Right lobe of liver (tissue), 6 donors: ENCODE data around the gene PHIP. TPM values are rescaled to one million over a fixed set of nuclear protein-coding genes. Genes with fewer than 3 reads are reported as not detected.

ENCODE experiments used
- ATAC-seq, 4 donors: fragments of 200-7000 bp; cut with Tn5 transposase; one replicate each; pipeline ENCODE4 v1.9.1; 2020; ENCODE audit warnings: mild to moderate bottlenecking in 4 of 4, moderate library complexity in 4 of 4
- DNase-seq, 3 donors: peaks; one replicate each; pipeline ENCODE4 v3.0.0-alpha.2; 2020
- H3K27ac ChIP-seq, 3 donors: fragments of 200-600 bp; one replicate each; pipeline ENCODE4 v1.8.0; 2022
- H3K27me3 ChIP-seq, 2 donors: fragments of 200-600 bp; one replicate each; pipeline ENCODE4 v1.8.0; 2022
- H3K36me3 ChIP-seq, 4 donors: fragments of 200-600 bp; sonication (generic) in 1 of 4; one replicate each; pipeline versions ENCODE4 v1.5.1 to v1.8.0; 2017 to 2022; ENCODE audit warnings: control low read depth in 1 of 4
- H3K4me1 ChIP-seq, 4 donors: fragments of 200-600 bp; sonication (generic) in 1 of 4; one replicate each; pipeline versions ENCODE4 v1.5.1 to v1.8.0; 2017 to 2022; ENCODE audit warnings: control low read depth in 1 of 4
- H3K4me3 ChIP-seq, 3 donors: fragments of 200-600 bp; one replicate each; pipeline ENCODE4 v1.8.0; 2022
- H3K9me3 ChIP-seq, 4 donors: fragments of 200-600 bp; sonication (generic) in 1 of 4; one replicate each; pipeline versions ENCODE4 v1.5.1 to v1.8.0; 2017 to 2022; ENCODE audit warnings: control low read depth in 1 of 4
- POLR2A ChIP-seq: fragments of 450-650 bp; IDR thresholded peaks from one replicate; pipeline ENCODE4 v1.6.1; 2017; ENCODE audit warnings: antibody characterized with exemption, mild to moderate bottlenecking
- WGBS: methylation state at CpG from one replicate; pipeline ENCODE4 v1.1.6; 2018; ENCODE audit warnings: low coverage, low lambda C conversion rate; ENCODE audit not compliant: insufficient coverage; ENCODE audit errors: missing lambda C conversion rate; 5-methylcytosine and 5-hydroxymethylcytosine counted together
- intact Hi-C, 2 donors: fragments of 100-400 bp; cut with DNase I; formaldehyde crosslinking; loops; one replicate each; pipeline versions ENCODE4 v1.11.2 to v1.14.1; 2022
- total RNA-seq, 6 experiments: library from RNA; depleted of rRNA in 2 of 6; stranded (reverse); fragments of >200 nt in 2 of 6; fragmentation: NEBNext Ultra II Directional in 3 of 6; extraction: Animal tissue kit (Norgen Biotek cat#: 25700) in 3 of 6; gene quantifications; one replicate each; pipeline versions ENCODE4 v1.1.0 to v1.2.4, GENCODE V29; 2016 to 2023
- TF ChIP-seq, protein P1 (sequence below), 4 donors: fragments of 200-600 bp in 3 of 4; fragments of 450-650 bp in 1 of 4; IDR thresholded peaks; one replicate each; pipeline versions ENCODE4 v1.5.1 to v1.8.0; 2016 to 2022; ENCODE audit warnings: antibody characterized with exemption in 4 of 4, mild to moderate bottlenecking in 2 of 4
- donor health status: DM: no; HTN: yes; CAD: no.
- donor health status: DM: no; HTN: no; CAD: no.
- donor health status: DM: no; HTN: no; CAD: no.
- donor health status: DM: no; HTN: yes; CAD: no.
- donor health status: DM: no; HTN: yes; CAD: no.

The PHIP gene
- total RNA-seq, 6 experiments from 2014 or later, result 5.0 to 7.8 (median 6.4) TPM

DNA sequence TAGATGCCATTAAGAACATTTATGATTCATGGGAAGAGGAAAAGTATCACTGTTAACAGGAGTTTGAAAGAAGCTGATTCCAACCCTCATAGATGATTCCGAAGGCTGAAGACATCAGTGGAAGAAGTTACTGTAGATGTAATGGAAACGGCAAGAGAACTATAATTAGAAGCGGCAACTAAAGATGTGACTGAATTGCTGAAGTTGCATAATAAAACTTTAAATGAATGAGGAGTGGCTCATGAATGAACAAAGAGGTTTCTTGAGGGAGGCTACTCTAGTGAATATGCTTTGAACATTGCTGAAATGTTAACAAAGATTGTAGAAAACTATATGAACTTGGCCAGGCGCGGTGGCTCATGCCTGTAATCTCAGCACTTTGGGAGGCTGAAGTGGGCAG lies 84.1 kb downstream of the PHIP start:
- H3K27ac ChIP-seq, result no peak overlapping the region
- ATAC-seq, result no peak
- H3K4me3 ChIP-seq, result no peak overlapping the region
- H3K36me3 ChIP-seq, result peaks cover 0 to 62% (median 22%) of the 10 kb centered on the region in 4 donors
- DNase-seq, result no peak
- intact Hi-C loops, result no loop called here
- H3K4me1 ChIP-seq, result no peaks in the 10 kb centered on the region
- H3K9me3 ChIP-seq, result no peaks in the 10 kb centered on the region
- no peaks in the 10 kb centered on the region for H3K27me3 ChIP-seq
- TF ChIP-seq, protein P1, sequence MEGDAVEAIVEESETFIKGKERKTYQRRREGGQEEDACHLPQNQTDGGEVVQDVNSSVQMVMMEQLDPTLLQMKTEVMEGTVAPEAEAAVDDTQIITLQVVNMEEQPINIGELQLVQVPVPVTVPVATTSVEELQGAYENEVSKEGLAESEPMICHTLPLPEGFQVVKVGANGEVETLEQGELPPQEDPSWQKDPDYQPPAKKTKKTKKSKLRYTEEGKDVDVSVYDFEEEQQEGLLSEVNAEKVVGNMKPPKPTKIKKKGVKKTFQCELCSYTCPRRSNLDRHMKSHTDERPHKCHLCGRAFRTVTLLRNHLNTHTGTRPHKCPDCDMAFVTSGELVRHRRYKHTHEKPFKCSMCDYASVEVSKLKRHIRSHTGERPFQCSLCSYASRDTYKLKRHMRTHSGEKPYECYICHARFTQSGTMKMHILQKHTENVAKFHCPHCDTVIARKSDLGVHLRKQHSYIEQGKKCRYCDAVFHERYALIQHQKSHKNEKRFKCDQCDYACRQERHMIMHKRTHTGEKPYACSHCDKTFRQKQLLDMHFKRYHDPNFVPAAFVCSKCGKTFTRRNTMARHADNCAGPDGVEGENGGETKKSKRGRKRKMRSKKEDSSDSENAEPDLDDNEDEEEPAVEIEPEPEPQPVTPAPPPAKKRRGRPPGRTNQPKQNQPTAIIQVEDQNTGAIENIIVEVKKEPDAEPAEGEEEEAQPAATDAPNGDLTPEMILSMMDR (IDR thresholded peaks at IDR 0.05), result no peak
- no peak for TF ChIP-seq POLR2A
- 89% methylated on average over 5 of the region's 5 CpGs for WGBS

DNA sequence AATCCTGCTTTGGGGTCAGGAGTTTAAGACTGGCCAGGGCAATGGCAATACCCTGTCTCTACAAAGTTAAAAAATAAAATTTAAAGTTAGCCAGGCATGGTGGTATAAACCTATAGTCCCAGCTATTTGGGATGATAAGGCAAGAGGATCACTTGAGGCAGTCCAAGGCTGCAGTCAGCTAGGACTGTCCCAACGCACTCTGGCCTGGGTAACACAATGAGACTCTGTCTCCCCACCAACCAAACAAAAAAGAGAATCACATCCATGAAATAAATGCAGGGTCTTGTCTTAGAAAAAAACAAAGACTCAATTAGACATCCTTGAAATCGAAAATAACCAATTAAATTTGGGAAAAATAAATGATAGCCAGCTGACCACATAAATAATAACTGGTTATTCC lies 88.9 kb downstream of the PHIP start:
- ATAC-seq, result no peak
- no peak for DNase-seq
- Histone ChIP-seq H3K27me3 (no peaks in the 10 kb centered on the region), H3K4me3 (no peak overlapping the region), H3K27ac (no peak overlapping the region), H3K36me3 (peaks cover 0 to 52% (median 12%) of the 10 kb centered on the region in 4 donors), H3K9me3 (no peaks in the 10 kb centered on the region), H3K4me1 (no peaks in the 10 kb centered on the region)
- intact Hi-C loops, result no loop called here
- 100% methylated on average over 2 of the region's 2 CpGs for WGBS
- TF ChIP-seq POLR2A, result no peak
- TF ChIP-seq, protein P1 (IDR thresholded peaks at IDR 0.05), result no peak

DNA sequence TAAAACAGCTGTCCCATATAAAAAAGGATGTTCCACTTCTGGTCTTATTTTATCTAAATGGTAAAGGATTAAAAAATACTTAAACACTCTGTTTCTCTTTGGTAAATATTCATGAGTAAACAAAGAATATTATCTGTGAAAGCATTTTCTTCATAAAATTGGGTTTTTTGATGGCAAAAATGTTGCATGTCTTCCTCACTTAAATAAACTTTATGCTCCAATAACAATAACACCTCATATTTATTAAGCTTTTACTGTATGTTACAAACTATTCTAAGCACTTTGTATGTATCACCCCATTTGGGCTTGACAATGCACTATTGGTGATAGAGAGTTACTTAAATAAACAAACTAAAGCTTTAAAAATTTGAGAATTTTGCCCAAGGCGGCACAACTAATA lies 91.9 kb downstream of the PHIP start:
- Histone ChIP-seq H3K27me3 (no peaks in the 10 kb centered on the region), H3K4me3 (no peak overlapping the region), H3K27ac (no peak overlapping the region), H3K9me3 (no peaks in the 10 kb centered on the region), H3K4me1 (no peaks in the 10 kb centered on the region), H3K36me3 (peaks cover 0 to 72% (median 14%) of the 10 kb centered on the region in 4 donors)
- DNase-seq (no peak), ATAC-seq (no peak)
- no peak for TF ChIP-seq POLR2A
- TF ChIP-seq, protein P1 (IDR thresholded peaks at IDR 0.05), result no peak
- intact Hi-C loops, result no loop called here
- 100% methylated on average over 1 of the region's 1 CpG for WGBS

DNA sequence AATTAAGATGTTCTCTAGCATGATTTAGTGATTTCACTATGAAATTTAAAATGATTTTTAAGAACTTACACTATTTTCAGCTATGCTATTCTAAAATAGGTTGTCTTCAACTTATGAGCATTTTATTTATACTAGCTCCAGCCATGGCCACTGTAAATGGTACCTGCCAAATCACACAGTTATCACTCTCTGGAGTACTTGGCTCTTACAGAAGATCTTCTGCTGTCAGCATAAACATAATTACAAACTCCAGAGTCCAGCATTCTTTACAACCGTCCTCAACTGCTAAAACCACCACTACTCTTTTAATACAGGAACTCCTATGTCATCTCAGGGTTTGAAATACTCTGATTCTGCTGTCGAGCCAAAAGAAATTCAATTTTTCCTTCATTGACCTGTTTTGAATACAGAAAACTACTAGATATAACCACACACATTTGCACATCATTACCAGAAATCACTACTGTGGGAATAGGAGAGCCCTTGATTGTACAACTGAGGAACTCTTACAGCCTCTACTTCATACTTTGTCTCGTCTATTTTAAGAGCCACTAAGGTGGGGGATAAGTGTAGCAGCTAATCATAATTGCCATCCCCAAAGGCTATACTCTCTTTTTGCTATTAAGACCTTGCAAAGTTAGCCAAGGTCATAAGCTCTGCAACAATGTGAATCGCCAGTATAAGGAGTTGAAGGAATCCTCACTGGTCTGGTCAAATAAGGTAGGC lies 93.7 kb downstream of the PHIP start:
- 68% methylated on average over 4 of the region's 4 CpGs for WGBS
- Histone ChIP-seq H3K4me3 (no peak overlapping the region), H3K27ac (no peak overlapping the region), H3K36me3 (peaks cover 0 to 68% (median 17%) of the 10 kb centered on the region in 4 donors), H3K4me1 (no peaks in the 10 kb centered on the region), H3K27me3 (no peaks in the 10 kb centered on the region), H3K9me3 (no peaks in the 10 kb centered on the region)
- ATAC-seq (no peak), DNase-seq (no peak)
- TF ChIP-seq POLR2A, result no peak
- TF ChIP-seq, protein P1 (IDR thresholded peaks at IDR 0.05), result no peak
- intact Hi-C loops, result no loop called here
